HUES48 (cell line): ENCODE results near the gene MAGEA3.
"Not testable (repeated sequence)": the region's sequence is repeated elsewhere in the genome, so short reads cannot be mapped to it uniquely, and the experiment has no call there.

ENCODE experiments used
- H3K27ac ChIP-seq: one replicate; pipeline ENCODE4 v1.7.0; 2013; ENCODE audit warnings: low read depth, low read length, inconsistent platforms
- H3K27me3 ChIP-seq: 2 replicates; pipeline ENCODE4 v1.6.1; 2013; ENCODE audit warnings: mild to moderate bottlenecking, low read length; ENCODE audit not compliant: control insufficient read depth, insufficient read depth
- H3K36me3 ChIP-seq: 2 replicates; pipeline ENCODE4 v1.6.1; 2013; ENCODE audit warnings: low read length; ENCODE audit not compliant: control insufficient read depth, insufficient read depth
- H3K4me1 ChIP-seq: 2 replicates; pipeline ENCODE4 v1.6.1; 2013; ENCODE audit warnings: mild to moderate bottlenecking, low read length; ENCODE audit not compliant: control insufficient read depth, insufficient read depth
- H3K4me3 ChIP-seq: 2 replicates; pipeline ENCODE4 v1.5.1; 2013; ENCODE audit warnings: mild to moderate bottlenecking, low read depth, low read length
- H3K9ac ChIP-seq: 2 replicates; pipeline ENCODE4 v1.6.1; 2013; ENCODE audit warnings: mild to moderate bottlenecking, low read depth, low read length, moderate library complexity
- H3K9me3 ChIP-seq: 2 replicates; pipeline ENCODE4 v1.6.1; 2013; ENCODE audit warnings: low read length; ENCODE audit not compliant: control insufficient read depth, insufficient read depth

The MAGEA3 gene

DNA sequence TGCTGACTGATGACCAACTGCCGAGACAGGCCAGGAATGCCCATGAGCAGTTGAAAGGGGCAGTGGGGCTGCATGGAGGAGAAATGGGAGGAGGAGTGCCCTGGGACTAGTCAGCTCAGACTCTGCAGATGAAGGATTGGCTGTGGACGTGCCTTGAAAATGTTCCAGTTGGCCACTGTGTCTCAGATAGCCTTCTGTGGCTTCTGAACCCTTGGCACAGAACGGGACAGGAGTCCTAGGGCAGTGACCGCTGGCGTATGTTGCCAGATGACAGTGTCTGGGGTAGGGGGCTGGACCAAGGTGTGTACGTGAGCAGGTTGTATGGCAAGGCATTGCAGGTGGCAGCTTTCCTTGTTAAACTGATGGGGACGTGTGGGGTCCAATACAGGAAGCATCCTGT, 7.9 kb downstream of the MAGEA3 start:
- H3K27ac ChIP-seq, H3K4me3 ChIP-seq, H3K4me1 ChIP-seq, H3K9ac ChIP-seq, H3K36me3 ChIP-seq, H3K9me3 ChIP-seq, H3K27me3 ChIP-seq: not testable (repeated sequence)

DNA sequence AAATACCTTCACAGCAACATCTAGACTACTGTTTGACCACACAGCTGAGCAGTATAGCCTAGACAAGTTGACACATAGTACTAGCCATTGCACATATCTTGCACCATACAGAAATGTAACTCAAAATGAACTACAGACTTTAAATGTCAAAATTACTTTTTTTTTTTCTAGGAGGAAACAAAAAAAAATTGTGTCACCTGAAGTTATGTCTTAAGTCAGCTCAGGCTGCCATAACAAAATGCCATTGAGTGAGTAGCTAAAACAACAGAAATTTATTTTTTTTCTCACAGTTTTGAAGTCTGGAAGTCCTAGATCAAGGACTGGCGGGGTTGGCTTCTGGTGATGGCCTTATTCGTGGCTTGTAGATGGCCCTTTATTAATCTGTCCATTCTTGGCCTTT, 10.6 kb downstream of the MAGEA3 start, which contains the start of gene CSAG2:
Gene CSAG2, minus strand, starts transcription at position 101 of the 400 bp plus-strand sequence. CDS start 161 bp downstream, outside the sequence.
- H3K9me3 ChIP-seq, H3K4me3 ChIP-seq, H3K27ac ChIP-seq, H3K27me3 ChIP-seq, H3K9ac ChIP-seq, H3K4me1 ChIP-seq, H3K36me3 ChIP-seq: not testable (repeated sequence)

DNA sequence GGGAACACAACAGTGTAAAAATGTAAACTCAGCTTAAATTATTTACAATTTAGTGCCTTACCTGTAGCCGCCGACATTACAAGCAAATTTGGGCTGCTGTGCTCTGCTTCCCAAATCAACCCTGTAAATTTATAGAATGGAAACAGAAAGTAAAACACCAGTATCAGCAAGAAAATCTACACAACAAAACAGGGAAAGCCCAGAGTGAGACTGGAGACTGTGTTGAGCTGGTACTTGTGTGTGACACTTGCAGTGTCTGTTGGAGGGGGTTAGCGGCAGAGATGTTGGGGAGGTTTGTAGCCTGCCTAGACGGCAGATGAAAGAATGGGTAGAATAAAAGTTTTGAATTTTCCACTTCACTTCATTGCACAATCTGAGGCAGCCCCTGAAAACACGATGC, 14.6 kb downstream of the MAGEA3 start:
- not testable (repeated sequence) for H3K27ac ChIP-seq, H3K9me3 ChIP-seq, H3K36me3 ChIP-seq, H3K4me1 ChIP-seq, H3K27me3 ChIP-seq, H3K9ac ChIP-seq, H3K4me3 ChIP-seq

DNA sequence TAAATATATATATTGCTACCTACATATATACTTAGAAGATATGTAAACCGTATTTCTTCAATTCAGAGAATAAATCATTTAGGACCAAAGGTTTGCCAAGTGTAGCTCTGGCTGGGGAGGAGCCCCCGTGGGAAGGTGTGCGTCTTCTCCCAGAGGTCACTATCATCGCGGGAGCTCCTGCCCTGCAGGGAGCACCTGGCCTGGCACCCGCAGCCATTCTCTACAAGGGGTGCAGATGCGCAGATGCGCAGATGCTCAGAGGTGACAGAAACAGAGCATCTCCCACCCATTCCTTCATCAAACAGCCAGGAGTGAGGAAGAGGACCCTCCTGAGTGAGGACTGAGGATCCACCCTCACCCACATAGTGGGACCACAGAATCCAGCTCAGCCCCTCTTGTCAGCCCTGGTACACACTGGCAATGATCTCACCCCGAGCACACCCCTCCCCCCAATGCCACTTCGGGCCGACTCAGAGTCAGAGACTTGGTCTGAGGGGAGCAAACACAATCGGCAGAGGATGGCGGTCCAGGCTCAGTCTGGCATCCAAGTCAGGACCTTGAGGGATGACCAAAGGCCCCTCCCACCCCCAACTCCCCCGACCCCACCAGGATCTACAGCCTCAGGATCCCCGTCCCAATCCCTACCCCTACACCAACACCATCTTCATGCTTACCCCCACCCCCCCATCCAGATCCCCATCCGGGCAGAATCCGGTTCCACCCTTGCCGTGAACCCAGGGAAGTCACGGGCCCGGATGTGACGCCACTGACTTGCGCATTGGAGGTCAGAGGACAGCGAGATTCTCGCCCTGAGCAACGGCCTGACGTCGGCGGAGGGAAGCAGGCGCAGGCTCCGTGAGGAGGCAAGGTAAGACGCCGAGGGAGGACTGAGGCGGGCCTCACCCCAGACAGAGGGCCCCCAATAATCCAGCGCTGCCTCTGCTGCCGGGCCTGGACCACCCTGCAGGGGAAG, 15.5 kb downstream of the MAGEA3 start, which contains the start of gene MAGEA2B:
Gene MAGEA2B, plus strand, starts transcription at position 814 of the 973 bp plus-strand sequence. CDS start 2,479 bp downstream, outside the sequence.
- H3K4me3 ChIP-seq, H3K9ac ChIP-seq, H3K27me3 ChIP-seq, H3K36me3 ChIP-seq, H3K9me3 ChIP-seq, H3K4me1 ChIP-seq, H3K27ac ChIP-seq: not testable (repeated sequence)

DNA sequence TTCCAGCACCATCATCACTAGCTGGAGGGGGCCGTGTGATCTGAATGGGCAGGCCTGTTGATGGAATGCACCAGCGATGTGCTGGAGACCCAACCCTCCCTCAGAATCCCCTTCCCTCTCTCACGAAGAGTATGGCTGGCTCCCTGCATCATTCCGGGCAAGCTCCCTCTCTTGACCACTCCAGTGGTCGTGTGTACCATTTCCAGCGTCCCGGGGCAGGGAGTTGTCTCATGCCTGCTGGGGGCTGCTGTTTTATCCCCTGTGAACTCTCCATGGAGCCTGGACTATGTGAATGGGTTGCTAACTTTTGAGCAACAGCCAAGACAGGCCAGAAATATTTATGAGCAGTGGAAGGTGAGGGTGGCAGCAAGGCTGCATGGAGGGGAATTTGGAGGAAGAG, 26.8 kb downstream of the MAGEA3 start:
- Histone ChIP-seq H3K9me3 (peaks cover 18% of the 10 kb centered on the region), H3K4me3 (no peak overlapping the region), H3K9ac (no peak overlapping the region), H3K27ac (no peak overlapping the region), H3K4me1 (no peaks in the 10 kb centered on the region), H3K27me3 (no peaks in the 10 kb centered on the region), H3K36me3 (no peaks in the 10 kb centered on the region)

DNA sequence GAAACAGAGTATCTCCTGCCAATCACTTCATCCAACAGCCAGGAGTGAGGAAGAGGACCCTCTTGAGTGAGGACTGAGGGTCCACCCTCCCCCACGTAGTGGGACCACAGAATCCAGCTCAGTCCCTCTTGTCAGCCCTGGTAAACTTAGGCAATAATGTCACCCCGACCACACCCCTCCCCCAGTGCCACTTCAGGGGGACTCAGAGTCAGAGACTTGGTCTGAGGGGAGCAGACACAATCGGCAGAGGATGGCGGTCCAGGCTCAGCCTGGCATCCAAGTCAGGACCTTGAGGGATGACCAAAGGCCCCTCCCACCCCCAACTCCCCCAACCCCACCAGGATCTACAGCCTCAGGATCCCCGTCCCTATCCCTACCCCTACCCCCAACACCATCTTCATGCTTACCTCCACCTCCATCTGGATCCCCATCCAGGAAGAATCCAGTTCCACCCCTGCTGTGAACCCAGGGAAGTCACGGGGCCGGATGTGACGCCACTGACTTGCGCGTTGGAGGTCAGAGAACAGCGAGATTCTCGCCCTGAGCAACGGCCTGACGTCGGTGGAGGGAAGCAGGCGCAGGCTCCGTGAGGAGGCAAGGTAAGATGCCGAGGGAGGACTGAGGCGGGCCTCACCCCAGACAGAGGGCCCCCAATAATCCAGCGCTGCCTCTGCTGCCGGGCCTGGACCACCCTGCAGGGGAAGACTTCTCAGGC, 34.8 kb downstream of the MAGEA3 start, which contains the start of the genes CSAG1 and MAGEA12:
Gene CSAG1, minus strand, starts transcription at position 461 of the 715 bp plus-strand sequence. CDS start 1,261 bp downstream, outside the sequence.
Gene MAGEA12, plus strand, starts transcription at position 497 of the 715 bp plus-strand sequence. CDS start 2,405 bp downstream, outside the sequence.
- Histone ChIP-seq H3K27me3 (no peaks in the 10 kb centered on the region), H3K9ac (no peak within 1 kb of the TSS), H3K27ac (no peak within 1 kb of the TSS), H3K4me3 (no peak within 1 kb of the TSS), H3K9me3 (peaks cover 33% of the 10 kb centered on the region), H3K36me3 (no peaks in the 10 kb centered on the region), H3K4me1 (no peaks in the 10 kb centered on the region)

DNA sequence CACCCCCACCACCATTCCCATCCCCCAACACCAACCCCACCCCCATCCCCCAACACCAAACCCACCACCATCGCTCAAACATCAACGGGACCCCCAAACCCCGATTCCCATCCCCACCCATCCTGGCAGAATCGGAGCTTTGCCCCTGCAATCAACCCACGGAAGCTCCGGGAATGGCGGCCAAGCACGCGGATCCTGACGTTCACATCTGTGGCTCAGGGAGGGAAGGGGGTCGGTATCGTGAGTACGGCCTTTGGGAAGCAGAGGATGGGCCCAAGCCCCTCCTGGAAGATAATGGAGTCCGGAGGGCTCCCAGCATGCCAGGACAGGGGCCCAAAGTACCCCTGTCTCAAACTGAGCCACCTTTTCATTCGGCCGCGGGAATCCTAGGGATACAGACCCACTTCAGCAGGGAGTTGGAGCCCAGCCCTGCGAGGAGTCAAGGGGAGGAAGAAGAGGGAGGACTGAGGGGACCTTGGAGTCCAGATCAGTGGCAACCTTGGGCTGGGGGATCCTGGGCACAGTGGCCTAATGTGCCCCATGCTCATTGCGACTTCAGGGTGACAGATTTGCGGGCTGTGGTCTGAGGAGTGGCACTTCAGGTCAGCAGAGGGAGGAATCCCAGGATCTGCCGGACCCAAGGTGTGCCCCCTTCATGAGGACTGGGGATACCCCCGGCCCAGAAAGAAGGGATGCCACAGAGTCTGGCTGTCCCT, 35.7 kb downstream of the MAGEA3 start:
- H3K9ac ChIP-seq, H3K27me3 ChIP-seq, H3K27ac ChIP-seq, H3K4me3 ChIP-seq, H3K36me3 ChIP-seq, H3K4me1 ChIP-seq: not testable (repeated sequence)
- peaks cover 29% of the 10 kb centered on the region for H3K9me3 ChIP-seq

DNA sequence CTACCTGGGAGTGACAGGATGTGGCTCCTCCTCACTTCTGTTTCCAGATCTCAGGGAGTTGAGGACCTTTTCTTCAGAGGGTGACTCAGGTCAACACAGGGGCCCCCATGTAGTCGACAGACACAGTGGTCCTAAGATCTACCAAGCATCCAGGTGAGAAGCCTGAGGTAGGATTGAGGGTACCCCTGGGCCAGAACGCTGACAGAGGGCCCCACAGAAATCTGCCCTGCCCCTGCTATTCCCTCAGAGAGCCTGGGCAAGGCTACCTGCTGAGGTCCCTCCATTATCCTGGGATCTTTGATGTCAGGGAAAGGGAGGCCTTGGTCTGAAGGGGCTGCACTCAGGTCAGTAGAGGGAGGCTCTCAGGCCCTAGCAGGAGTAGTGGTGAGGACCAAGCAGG, 36.5 kb downstream of the MAGEA3 start:
- Histone ChIP-seq H3K4me1 (no peaks in the 10 kb centered on the region), H3K27me3 (no peaks in the 10 kb centered on the region), H3K9me3 (peaks cover 34% of the 10 kb centered on the region), H3K9ac (no peak overlapping the region), H3K36me3 (no peaks in the 10 kb centered on the region), H3K27ac (no peak overlapping the region), H3K4me3 (no peak overlapping the region)

DNA sequence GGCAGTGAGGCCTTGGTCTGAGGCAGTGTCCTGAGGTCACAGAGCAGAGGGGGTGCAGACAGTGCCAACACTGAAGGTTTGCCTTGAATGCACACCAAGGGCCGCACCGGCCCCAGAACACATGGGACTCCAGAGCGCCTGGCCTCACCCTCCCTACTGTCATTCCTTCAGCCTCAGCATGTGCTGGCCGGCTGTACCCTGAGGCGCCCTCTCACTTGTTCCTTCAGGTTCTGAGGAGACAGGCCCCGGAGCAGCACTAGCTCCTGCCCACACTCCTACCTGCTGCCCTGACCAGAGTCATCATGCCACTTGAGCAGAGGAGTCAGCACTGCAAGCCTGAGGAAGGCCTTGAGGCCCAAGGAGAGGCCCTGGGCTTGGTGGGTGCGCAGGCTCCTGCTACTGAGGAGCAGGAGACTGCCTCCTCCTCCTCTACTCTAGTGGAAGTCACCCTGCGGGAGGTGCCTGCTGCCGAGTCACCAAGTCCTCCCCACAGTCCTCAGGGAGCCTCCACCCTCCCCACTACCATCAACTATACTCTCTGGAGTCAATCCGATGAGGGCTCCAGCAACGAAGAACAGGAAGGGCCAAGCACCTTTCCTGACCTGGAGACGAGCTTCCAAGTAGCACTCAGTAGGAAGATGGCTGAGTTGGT, 37.4 kb downstream of the MAGEA3 start:
- Histone ChIP-seq H3K27me3 (no peaks in the 10 kb centered on the region), H3K27ac (no peak overlapping the region), H3K9me3 (peaks cover 30% of the 10 kb centered on the region), H3K9ac (no peak overlapping the region), H3K36me3 (no peaks in the 10 kb centered on the region), H3K4me1 (no peaks in the 10 kb centered on the region), H3K4me3 (no peak overlapping the region)

DNA sequence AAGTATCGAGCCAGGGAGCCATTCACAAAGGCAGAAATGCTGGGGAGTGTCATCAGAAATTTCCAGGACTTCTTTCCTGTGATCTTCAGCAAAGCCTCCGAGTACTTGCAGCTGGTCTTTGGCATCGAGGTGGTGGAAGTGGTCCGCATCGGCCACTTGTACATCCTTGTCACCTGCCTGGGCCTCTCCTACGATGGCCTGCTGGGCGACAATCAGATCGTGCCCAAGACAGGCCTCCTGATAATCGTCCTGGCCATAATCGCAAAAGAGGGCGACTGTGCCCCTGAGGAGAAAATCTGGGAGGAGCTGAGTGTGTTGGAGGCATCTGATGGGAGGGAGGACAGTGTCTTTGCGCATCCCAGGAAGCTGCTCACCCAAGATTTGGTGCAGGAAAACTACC, 37.9 kb downstream of the MAGEA3 start:
- not testable (repeated sequence) for H3K9ac ChIP-seq, H3K27me3 ChIP-seq

More for the DNA sequence above, 37.9 kb downstream of the MAGEA3 start:
- H3K9me3 ChIP-seq = peaks cover 24% of the 10 kb centered on the region
- not testable (repeated sequence) for H3K36me3 ChIP-seq, H3K27ac ChIP-seq, H3K4me1 ChIP-seq, H3K4me3 ChIP-seq
